CD4-positive, alpha-beta T cell treated with Interleukin-17A for 4 hours (primary cell): ENCODE results near the gene CHCHD6.

Experiments used
- DNase-seq: peaks from one replicate; pipeline ENCODE4 v3.0.0-alpha.2; 2020; ENCODE audit warnings: mixed read lengths

The CHCHD6 gene

DNA sequence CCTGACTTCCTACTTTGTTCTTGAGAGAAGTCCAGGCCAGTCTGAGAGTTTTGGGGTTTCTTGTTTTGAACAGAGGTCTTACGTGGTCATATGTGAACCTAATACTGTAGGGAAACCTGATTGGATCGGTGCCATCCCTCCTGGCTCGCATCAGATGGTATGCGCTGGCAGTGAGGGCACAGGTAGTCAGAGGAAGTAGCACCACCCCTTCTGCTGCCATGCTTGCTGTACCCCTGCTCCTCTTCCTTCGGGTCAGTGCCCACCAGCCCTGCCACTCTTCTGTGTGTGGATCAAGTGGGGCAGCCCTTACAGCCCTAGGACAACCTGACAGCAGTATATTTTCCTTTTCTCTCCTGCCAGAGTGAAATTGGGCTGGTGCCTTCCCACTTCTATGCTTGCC is 39.7 kb downstream of the CHCHD6 start:
- DNase-seq = no peak

DNA sequence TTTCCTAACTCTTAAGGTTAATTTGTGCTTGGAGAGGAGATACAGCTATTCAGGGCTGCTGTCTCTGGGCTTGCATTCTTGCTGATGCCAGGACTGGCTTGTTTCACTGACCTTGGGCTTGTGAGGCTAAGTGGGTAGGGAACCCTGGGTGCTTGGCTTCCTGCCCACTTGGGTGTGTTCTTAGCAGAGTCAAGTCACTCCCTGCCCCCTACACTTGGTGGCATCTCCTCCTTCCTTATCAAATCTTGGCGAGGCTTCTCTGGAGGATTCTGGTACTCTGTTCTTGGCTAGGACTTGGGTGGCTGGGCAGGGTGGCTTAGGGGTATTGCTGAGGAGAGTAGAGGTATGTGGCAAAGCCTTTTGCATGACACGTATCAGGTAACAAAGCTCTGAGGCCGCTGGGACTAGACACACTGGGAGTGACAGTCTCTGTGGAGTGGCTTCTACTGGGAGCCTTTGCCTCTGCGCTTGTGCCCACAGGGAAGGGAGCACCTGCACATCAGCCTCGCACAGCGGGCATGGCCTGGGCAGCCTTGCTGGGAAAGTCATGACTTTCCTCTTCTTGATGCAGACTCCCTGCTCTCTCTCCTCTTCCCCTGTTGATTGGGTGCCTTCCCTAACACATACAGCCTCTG is 41.8 kb downstream of the CHCHD6 start:
- DNase-seq = no peak

GRCh38 chr3:126746395-126747177 is 42.5 kb downstream of the CHCHD6 start:
- no peak for DNase-seq

- no peak for DNase-seq
Measured at GRCh38 chr3:126747768-126748167, 43.7 kb downstream of the CHCHD6 start.

DNA sequence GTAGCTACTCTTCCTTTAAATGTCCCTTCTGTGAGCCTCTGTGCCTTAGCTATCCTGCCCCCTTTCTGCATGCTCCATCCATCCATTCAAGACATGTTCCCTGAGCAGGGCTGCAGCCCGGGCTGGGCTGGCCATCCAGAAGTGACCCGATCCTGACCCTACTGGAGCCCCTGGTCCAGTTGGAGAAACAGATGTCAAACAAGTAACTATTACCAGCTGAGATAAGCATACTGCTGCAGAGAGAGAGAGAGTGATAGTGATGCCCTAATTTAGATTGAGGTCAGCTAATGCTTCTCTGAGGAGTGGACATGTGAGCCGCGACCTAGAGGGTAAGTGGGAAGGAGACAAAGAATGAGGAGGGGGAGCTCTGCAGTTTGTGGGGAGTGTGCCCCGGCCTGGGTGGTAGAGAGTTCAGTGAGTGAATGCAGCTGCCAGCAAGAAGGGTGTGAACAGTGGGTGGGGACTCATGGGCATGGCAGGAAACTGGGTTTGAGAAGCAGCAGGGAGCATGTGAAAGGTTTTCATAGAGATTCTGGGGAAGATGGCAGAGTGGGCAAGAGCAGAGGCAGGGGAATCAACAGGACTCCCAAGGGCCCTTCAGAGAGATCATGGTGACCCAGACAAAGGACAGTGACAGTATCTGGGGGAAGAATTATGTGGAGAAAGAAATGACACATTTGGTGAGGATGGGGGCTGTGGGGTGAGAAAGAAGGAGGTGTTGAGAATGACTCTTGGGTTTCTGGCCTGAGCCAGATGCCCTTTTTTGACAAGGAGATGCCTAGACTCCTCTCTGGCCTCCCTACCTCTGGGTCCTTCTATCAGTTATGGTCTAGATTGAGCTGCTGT is 44.9 kb downstream of the CHCHD6 start:
- DNase-seq = no peak

GRCh38 chr3:126749547-126749875 is 45.5 kb downstream of the CHCHD6 start:
- no peak for DNase-seq

- DNase-seq = no peak
Measured at GRCh38 chr3:126749931-126750755, 46.1 kb downstream of the CHCHD6 start.

DNA sequence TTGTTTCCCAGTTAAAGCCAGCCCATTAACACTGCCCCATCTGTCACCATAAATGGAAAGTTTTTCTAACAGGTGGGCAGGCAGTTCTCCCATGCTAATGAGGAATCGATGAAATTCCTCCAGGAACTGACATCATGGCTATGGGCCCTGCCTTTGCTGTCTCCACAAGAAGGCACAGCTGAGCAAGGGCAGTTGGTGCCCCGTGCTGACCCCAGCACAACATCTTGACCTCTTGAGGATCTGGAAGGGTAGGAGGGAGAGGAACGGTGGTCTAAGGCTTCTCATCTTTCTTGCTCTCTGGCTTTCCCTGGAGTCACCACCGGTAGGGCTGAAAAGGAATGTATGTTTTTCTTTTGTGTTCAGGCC is 46.7 kb downstream of the CHCHD6 start:
- DNase-seq = no peak

DNA sequence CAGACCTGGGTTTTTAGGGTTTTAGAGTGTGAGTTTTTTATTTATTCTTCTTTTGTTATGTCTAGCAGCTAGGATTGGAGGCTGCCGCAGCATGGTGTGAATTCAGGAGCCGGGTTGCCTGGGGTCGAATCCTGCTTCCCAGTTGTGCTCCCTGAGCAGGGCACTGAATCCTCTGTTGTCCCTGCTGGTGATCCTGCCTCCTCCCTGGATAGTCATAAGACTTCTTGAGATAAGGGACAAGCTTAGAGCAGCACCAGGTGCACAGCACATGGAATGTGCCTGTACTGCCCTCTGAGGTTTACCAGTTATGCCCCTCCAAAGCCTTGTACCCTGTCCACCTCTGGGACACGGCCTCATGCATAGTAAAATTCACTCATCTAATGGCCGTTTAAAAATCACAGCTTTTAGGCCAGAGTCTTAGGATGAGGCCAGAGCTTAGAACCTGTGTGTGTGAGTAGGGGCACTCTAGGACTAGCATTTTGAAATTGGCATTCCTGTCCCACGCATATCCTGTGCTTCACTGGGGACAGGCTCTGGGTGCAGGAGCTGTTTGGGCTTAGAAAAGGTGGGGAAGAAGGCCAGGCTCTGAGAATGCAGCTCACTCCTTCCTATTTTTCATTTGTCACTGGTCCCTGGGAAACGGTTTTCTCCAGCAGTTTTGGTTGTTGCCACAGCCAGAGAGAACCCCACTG is 47.7 kb downstream of the CHCHD6 start:
- DNase-seq = no peak

GRCh38 chr3:126752303-126753190 is 48.5 kb downstream of the CHCHD6 start:
- peak; percentile 56 for DNase-seq

DNA sequence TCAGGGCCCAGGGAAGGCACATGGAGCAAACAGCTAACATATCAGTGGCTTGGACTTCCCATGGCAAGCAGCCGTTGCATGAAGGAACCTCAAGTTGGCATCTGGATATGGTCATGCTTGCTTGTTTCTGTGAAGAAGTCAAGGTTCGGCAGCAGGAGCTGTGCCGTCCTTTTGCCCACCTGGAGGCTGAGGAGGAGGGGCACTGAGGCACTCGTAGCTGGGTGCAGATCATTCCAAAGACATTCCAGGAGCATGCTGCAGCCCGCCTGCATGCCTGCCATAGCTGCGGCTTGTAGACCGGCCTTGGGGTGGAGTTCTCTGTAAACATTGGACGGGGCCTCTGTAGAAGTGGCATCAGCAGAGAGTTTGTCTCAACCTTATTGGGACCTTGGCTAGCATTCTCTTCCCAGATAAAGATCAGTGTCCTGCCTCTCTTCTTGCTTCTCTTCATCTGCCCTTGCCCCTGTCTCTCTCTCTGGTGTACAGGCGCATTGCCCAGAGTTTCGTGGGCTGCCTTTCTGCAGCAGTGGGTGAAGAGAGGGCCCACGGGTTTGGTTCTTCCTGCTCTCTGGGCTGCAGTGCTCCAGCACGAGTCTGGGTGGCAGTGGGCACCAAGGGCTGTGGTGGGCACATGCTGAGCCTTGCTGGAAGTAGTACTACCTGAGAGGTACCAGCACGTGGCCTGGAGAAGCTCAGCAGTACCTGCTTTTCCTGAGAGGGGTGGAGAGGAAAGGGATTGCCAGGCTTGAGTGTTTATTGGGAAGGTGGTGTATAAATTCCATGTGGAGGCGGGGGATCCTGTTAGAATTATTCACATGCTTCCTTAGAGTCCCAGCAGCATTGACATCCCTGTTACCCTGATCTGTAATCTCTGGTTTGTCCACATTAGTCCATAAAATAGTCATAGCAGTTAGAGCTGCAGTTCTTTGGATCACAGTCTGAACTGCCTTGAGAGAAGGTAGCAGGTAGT is 49.4 kb downstream of the CHCHD6 start:
- DNase-seq = no peak

DNA sequence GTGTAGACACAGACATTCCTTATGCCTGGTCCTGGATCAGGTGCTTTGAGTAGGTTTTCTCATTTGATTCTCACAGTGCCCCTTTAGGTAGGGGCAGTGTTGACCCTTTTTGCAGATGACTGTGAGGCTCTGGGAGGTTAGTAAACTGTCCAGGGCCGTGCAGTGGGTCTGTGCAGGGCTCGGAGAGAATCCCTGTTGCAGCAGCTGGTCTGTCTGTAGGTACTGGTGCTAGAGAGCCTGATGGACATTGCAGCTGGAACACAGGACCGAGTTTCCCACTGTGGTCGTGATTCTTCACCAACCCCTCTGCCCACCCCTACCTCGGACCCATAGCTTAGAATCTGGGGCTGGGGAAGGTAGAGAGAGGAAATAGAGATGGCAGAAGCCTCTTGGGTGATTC is 51.8 kb downstream of the CHCHD6 start:
- DNase-seq = no peak

GRCh38 chr3:126758026-126758425 is 54.0 kb downstream of the CHCHD6 start:
- DNase-seq = no peak

DNA sequence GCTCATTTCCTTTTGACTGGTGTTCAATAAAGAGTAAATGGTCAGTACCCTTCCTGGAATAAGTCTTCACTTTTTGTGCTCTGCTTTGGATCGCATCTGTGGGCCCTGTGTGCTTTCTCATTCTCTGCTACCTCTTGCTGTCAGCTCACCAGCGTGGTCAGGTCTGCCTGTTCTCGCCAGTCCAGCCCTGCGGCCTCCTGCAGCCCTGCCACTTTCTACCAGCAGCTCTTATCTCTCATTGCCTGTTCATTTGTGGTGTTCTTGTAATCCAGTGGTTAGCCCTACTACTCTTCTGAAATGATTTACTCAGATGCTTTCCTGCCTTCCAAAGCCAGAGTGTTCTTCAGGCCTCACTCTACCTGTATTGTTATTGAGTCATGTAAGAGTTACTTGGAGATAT is 54.8 kb downstream of the CHCHD6 start:
- no peak for DNase-seq

DNA sequence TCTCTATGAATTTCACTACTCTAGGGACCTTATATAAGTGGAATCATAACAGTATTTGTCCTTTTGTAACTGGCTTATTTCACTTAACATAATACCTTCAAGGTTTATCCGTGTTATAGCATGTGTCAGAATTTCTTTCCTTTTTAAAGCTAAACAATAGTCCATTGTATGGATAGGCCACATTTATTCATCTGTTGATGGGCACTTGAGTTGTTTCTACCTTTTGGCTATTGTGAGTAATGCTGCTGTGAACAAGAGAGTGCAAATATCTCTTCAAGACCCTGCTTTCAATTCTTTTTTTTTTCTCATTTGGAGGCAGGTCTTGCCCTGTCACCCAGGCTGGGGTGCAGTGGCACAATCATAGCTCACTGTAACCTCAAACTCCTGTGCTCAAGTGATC is 56.5 kb downstream of the CHCHD6 start:
- no peak for DNase-seq

DNA sequence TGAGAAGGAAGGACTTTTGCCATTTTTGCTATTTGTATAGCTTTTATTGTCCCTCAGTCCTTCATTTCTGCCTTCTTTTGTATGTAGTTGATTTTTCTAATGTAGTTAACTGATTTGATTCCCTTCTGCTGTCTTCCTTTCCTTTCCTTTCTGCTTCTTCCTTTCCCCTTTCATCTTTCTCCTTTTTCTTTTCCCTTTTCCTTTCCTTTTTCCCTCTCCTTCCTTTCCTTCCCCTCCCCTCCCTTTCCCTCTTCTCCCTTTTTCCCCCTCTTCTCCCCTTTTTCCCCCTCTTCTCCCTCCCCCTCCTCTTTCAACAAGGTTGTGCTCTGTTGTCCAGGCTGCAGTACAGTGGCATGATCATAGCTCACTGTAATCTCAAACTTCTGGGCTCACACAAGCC is 59.0 kb downstream of the CHCHD6 start:
- no peak for DNase-seq

GRCh38 chr3:126765187-126766069 is 61.4 kb downstream of the CHCHD6 start:
- DNase-seq = no peak

DNA sequence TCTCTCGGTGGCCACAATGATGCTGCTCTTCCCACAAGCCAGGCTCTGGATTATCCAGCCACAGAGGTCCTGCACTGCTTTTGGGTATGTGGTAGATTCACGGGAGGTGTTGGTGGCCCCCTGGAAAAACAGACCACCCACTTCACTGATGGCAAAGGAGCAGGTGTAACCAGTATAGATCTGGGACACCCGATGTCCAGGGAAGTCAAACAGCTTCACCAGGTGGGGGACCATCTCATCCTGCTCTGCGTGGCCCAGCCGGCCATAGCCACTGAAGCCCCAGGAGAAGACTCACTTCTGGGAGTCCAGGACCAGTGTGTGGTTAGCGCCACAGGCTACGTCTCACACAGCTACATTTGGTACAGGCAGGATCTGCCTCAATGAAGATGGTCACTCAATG is 62.6 kb downstream of the CHCHD6 start:
- no peak for DNase-seq

- no peak for DNase-seq
Measured at GRCh38 chr3:126768903-126769302, 64.9 kb downstream of the CHCHD6 start.
